Measurements from ENCODE around the gene LRRC37A3.
"Not testable (repeated sequence)": the region's sequence is repeated elsewhere in the genome, so short reads cannot be mapped to it uniquely, and the experiment has no call there.

LRRC37A3 gene

DNA sequence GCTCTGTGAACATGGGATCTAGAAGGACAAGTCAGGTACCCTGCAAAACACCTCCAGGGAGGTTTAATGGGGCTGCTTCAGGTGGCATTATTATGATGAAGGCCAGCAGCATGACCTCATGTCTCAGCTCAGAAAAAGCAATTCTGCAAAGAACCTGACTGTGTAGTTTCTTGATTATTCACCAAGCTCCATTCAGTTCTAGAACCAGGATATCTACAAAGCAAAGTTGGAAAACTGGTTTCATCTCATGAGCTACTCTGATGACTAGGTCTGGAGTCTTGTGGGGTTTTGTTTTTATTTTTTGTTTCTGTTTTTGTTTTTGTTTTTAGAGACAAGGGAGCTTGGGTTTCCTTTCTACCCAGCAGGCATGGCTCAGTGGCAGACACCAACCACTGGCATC, 19.0 kb upstream of the LRRC37A3 start:
- DNase-seq: no peak
- Mint-ChIP-seq H3K36me3 (ENCODE audit: low read depth) (no peaks in the 10 kb centered on the region), H3K4me3 (no peak overlapping the region), H3K9me3 (no peaks in the 10 kb centered on the region), H3K27ac (no peak overlapping the region), H3K27me3 (ENCODE audit: low read depth, poor library complexity) (peaks cover 13% of the 10 kb centered on the region), H3K4me1 (peaks cover 5% of the 10 kb centered on the region)
- TF ChIP-seq, protein P1, sequence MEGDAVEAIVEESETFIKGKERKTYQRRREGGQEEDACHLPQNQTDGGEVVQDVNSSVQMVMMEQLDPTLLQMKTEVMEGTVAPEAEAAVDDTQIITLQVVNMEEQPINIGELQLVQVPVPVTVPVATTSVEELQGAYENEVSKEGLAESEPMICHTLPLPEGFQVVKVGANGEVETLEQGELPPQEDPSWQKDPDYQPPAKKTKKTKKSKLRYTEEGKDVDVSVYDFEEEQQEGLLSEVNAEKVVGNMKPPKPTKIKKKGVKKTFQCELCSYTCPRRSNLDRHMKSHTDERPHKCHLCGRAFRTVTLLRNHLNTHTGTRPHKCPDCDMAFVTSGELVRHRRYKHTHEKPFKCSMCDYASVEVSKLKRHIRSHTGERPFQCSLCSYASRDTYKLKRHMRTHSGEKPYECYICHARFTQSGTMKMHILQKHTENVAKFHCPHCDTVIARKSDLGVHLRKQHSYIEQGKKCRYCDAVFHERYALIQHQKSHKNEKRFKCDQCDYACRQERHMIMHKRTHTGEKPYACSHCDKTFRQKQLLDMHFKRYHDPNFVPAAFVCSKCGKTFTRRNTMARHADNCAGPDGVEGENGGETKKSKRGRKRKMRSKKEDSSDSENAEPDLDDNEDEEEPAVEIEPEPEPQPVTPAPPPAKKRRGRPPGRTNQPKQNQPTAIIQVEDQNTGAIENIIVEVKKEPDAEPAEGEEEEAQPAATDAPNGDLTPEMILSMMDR (IDR thresholded peaks at IDR 0.05): no peak

DNA sequence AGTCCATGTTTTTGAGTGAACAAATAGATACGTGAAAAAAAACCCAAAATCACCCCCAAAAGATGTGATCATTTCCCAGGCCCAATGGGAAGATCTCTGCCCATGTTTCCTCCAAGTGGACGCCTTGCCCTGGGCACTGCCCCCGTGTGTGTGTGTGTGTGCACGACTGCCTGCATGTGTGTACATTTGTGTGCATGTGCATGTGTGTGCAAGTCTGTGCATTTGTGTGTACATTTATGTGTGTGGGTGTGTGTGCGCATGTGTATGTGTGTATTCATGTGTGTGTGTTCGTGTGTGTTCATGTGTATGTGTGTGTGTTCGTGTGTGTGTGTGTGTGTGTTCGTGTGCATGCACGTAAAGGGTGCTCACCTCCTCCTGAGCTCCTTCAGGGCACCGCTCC, 16.8 kb upstream of the LRRC37A3 start:
- Mint-ChIP-seq H3K9me3 (no peaks in the 10 kb centered on the region), H3K4me1 (peaks cover 5% of the 10 kb centered on the region), H3K27me3 (ENCODE audit: low read depth, poor library complexity) (peaks cover 11% of the 10 kb centered on the region), H3K27ac (no peak overlapping the region), H3K36me3 (ENCODE audit: low read depth) (no peaks in the 10 kb centered on the region), H3K4me3 (no peak overlapping the region)
- TF ChIP-seq, protein P1 (IDR thresholded peaks at IDR 0.05): no peak
- no peak for DNase-seq

DNA sequence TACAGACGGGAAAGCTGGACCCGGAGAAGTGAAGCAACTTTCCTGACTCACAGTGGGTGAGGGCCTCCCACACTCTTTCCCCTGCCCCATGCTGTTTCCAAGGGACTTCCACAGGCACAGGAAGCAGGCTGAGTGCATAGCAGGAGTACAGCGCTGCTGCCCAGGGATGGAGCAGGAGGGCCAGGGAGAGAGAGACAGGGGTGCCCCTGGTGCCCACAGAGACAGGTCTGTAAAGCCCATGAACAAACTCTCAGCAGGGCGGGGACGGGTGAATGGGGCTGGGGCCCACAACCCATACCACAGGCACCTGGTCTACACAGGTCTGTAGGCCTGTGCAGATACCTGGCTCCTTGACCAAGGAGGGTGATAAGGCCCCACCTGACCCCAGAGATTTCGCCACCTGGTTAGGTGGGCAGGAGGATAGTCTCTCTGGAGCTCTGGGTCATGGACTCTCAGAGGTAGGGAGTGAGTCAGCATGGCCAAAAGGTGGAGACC, 15.1 kb upstream of the LRRC37A3 start:
- DNase-seq; H3K27ac Mint-ChIP-seq; H3K36me3 Mint-ChIP-seq (ENCODE audit: low read depth): not testable (repeated sequence)

DNA sequence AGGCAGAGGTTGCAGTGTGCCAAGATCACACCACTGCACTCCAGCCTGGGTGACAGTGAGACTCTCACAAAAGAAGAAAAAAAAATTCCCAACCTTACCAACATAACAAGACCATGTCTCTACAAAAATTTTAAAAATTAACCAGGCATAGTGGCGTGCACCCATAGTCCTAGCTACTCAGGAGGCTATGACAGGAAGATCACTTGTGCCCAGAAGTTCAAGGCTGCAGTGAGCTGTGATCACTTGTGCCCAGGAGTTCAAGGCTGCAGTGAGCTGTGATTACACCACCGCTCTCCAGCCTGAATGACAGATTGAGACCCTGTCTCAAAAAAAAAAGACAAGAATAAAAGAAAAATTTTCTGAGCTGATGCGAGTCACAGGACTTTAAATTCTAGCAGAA, 13.6 kb upstream of the LRRC37A3 start:
- not testable (repeated sequence) for H3K9me3 Mint-ChIP-seq; H3K4me1 Mint-ChIP-seq; H3K27ac Mint-ChIP-seq; H3K27me3 Mint-ChIP-seq (ENCODE audit: low read depth, poor library complexity); H3K4me3 Mint-ChIP-seq; DNase-seq; H3K36me3 Mint-ChIP-seq (ENCODE audit: low read depth)

More for the DNA sequence above, 15.1 kb upstream of the LRRC37A3 start:
- not testable (repeated sequence) for H3K27me3 Mint-ChIP-seq (ENCODE audit: low read depth, poor library complexity); H3K4me1 Mint-ChIP-seq; H3K9me3 Mint-ChIP-seq; H3K4me3 Mint-ChIP-seq

DNA sequence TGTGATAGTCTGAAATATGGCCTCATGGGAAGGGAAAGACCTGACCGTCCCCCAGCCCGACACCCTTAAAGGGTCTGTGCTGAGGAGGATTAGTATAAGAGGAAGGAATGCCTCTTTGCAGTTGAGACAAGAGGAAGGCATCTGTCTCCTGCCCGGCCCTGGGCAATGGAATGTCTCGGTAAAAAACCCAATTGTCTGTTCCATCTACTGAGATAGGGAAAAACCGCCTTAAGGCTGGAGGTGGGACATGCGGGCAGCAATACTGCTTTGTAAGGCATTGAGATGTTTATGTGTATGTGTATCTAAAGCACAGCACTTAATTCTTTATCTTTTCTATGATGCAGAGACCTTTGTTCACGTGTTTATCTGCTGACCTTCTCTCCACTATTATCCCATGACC, 11.1 kb upstream of the LRRC37A3 start:
- not testable (repeated sequence) for H3K36me3 Mint-ChIP-seq (ENCODE audit: low read depth); H3K9me3 Mint-ChIP-seq; H3K4me1 Mint-ChIP-seq; H3K4me3 Mint-ChIP-seq; H3K27ac Mint-ChIP-seq; DNase-seq; H3K27me3 Mint-ChIP-seq (ENCODE audit: low read depth, poor library complexity)

DNA sequence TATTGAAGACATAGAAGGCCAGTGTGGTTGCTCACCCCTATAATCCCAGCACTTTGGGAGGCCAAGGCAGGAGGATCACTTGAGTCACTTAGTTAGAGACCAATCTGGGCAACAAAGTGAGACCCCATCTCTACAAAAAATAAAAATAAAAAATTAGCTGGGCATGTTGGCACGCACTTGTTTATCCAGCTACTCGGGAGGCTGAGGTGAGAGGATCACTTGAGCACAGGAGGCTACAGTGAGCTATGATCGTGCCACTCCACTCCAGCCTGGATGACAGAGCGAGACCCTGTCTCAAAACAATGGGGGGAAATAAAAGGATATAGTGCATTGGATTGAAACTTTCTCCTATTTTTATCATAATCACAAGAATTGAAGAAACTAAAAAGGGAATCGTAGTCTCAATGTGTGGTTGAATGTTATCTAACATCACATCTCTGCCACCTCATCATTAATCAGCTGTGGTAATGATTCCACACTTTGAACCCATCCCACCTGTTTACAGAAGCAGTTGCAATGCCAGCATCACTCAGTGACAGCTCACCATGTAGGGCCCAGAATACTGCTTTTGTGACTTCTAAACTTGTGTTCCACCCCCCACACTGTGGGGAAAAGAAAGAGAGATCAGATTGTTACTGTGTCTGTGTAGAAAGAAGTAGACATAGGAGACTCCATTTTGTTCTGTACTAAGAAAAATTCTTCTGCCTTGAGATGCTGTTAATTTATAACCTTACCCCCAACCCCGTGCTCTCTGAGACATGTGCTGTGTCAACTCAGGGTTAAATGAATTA, 10.3 kb upstream of the LRRC37A3 start:
- H3K4me1 Mint-ChIP-seq; H3K27me3 Mint-ChIP-seq (ENCODE audit: low read depth, poor library complexity); DNase-seq; H3K27ac Mint-ChIP-seq; H3K9me3 Mint-ChIP-seq; H3K36me3 Mint-ChIP-seq (ENCODE audit: low read depth); H3K4me3 Mint-ChIP-seq: not testable (repeated sequence)

DNA sequence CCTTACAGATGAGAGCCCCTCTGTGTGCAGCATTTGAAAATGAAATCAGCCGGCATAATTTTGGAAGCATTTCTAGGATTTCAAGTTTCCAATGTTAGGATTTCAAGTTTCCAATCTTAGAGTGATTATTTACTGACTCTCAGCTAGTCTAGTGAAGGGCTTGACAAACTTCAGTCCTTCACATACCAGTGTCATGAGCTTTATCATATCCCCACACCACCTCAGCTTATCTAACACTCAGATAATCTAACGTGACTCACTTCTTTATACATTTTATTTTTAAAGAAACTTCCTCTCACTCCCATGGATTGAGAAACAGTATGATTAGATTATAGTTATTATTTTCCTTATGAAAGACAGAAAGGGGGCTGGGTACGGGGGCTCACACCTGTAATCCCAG, 9.4 kb upstream of the LRRC37A3 start:
- not testable (repeated sequence) for H3K27me3 Mint-ChIP-seq (ENCODE audit: low read depth, poor library complexity); H3K9me3 Mint-ChIP-seq; H3K4me1 Mint-ChIP-seq; DNase-seq; H3K4me3 Mint-ChIP-seq; H3K36me3 Mint-ChIP-seq (ENCODE audit: low read depth)
- peak overlapping the region; percentile 31 for H3K27ac Mint-ChIP-seq

DNA sequence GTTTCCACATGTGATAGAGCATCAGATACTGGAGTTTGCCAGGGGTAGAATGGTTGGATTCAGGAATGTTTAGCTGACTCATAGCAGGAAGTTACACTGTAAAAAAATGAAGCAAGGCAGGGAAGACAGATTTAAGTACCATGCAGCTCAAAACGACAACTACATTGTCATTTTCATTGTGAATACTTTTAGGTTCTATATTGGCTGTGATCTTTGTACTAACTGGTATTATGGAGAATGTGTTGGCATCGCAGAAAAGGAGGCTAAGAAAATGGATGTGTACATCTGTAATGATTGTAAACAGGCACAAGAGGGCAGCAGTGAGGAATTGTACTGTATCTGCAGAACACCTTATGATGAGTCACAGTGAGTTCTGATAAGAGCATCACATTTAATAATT, 8.2 kb upstream of the LRRC37A3 start:
- not testable (repeated sequence) for H3K4me3 Mint-ChIP-seq; H3K27ac Mint-ChIP-seq; H3K4me1 Mint-ChIP-seq; H3K36me3 Mint-ChIP-seq (ENCODE audit: low read depth); H3K27me3 Mint-ChIP-seq (ENCODE audit: low read depth, poor library complexity); H3K9me3 Mint-ChIP-seq
- peak; percentile 62 for DNase-seq
- TF ChIP-seq, protein P1 (IDR thresholded peaks at IDR 0.05): peak; percentile 58

DNA sequence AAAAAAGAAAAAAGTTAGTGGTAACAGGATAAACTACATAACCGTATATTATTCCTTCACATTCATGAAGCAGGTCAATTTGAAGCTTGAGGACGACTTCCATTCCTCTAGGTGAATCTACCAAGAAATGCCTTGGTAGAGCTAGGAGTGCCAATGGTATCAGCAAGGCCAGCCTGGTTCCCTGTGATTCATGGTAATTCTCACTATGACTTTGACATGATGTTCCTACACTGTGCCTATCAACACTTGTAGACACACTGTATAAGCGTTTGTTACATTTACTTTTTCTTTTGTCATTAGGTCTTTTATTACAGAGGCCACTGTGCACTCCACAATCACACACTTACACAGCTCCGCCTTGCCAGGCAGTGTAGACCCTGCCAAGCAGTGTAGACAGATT, 7.2 kb upstream of the LRRC37A3 start:
- H3K4me1 Mint-ChIP-seq, H3K4me3 Mint-ChIP-seq, H3K27ac Mint-ChIP-seq: not testable (repeated sequence)

DNA sequence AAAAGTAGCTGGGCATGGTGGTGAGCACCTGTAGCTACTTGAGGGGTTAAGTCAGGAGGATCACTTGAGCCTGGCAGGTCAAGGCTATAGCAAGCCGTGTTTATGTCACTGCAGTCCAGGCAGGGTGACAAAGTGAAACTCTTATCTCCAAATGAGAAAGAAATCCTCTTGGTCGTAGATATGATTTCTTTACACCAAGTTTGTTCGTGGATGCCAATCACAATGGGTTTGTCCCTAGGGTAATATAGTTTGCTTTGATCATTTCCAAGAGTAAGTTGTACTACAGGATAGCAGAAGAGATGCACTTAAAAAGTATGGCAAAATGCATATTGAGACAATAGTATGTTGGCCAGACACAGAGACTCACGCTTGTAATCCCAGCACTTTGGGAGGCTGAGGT, 6.0 kb upstream of the LRRC37A3 start:
- not testable (repeated sequence) for H3K9me3 Mint-ChIP-seq; H3K27me3 Mint-ChIP-seq (ENCODE audit: low read depth, poor library complexity); H3K36me3 Mint-ChIP-seq (ENCODE audit: low read depth); H3K4me1 Mint-ChIP-seq; DNase-seq; H3K4me3 Mint-ChIP-seq; H3K27ac Mint-ChIP-seq

More for the DNA sequence above, 7.2 kb upstream of the LRRC37A3 start:
- DNase-seq; H3K27me3 Mint-ChIP-seq (ENCODE audit: low read depth, poor library complexity); H3K36me3 Mint-ChIP-seq (ENCODE audit: low read depth); H3K9me3 Mint-ChIP-seq: not testable (repeated sequence)

DNA sequence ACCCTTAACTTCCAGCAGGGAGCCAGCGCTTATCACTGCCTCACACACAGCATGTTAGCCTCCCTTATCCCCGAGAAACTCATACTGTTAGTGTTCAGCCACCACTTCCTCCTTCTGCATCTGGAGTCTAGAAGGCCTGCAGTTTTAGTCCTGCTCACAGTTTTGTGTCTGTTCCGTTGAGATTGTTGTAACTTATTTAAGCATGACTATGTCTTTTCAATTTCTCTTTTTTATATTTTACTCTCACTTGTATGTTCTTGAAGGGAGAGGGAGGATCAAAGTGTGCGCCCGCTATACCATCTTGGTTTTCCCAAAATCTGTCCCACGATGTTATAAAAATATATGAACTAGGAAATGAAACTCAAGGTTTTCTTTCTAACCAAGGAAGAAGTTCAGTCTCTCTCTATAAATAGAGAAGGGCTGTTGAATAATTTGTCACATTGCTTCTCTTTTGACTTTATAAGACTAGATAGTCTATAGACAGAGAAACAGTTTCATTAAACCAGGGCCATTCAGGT, 3.8 kb upstream of the LRRC37A3 start:
- not testable (repeated sequence) for H3K4me1 Mint-ChIP-seq; DNase-seq; H3K4me3 Mint-ChIP-seq; H3K27ac Mint-ChIP-seq; H3K36me3 Mint-ChIP-seq (ENCODE audit: low read depth); H3K9me3 Mint-ChIP-seq
- H3K27me3 Mint-ChIP-seq (ENCODE audit: low read depth, poor library complexity): peaks cover 12% of the 10 kb centered on the region
